GM18526 (cell line): ENCODE results near the gene ADH4.

ENCODE experiments used
- POLR2A ChIP-seq: IDR thresholded peaks from 3 replicates; pipeline ENCODE4 v1.6.1; 2011; ENCODE audit not compliant: insufficient read length; ENCODE audit errors: extremely low read depth

The ADH4 gene

DNA sequence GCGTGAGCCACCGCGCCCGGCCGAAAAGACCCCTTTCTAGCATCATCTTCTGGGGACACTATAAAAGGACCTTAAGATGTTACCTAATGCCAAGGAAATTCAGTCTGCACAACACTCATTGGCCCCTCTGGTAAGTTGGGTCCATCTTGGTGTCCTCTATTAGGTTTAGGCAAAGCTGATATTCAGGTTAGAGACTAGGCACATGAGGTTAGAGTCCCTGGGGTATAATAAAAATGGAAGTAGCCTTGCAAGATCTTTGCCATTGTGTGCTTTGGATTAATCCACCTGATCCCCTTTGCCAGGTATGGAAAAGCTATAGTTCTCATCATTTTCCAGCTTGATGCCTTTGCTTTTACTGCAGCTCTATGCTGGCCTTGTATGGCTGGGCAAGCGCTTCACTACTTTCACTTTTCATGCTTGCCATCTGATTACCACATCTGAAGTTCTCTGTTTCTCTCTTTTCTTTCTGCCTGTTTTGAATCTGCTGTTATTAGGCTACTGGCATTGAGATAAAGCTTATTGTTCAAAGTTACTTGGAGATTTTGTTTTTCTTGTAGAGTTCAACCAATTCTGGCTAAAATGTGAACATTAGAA lies 5.4 kb upstream of the ADH4 start:
- no peak for TF ChIP-seq POLR2A

DNA sequence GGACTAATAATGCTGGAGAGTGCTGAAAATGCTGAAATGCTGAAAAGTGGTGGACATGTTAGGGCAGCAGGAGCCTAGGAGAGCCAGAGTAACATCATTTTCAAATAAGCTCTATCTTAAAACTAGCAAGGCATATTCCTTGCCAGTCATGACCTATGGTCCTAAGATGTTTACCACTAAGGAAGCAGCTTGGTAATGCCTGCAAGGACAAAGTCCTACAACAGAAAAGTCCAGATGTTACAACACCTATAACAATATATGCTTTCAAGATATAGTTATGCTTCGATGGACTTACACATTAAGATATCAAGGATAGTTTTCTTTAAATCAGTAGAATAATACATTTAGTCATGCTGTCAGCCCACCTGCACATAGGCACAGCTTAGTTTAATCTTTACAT lies 4.5 kb upstream of the ADH4 start:
- TF ChIP-seq POLR2A = no peak

DNA sequence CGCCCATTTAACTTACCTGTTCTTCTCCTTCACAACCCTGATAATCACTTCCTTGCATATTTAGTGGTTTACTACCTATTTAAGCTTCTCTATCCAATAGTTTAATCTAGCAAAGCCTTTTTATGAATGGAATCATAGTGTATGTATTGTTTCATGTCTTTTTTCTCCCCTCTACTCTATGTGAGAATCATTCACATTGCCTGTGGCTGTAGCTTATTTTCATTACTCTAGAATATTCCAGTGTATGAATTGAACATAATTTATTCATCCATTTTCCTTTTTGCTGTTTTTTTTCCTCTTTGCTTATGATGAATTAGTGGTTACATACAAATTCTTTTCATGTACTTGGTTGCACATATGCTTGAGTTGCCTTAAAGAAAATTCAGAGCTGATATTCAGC lies 490 bp upstream of the ADH4 start:
- no peak for TF ChIP-seq POLR2A

DNA sequence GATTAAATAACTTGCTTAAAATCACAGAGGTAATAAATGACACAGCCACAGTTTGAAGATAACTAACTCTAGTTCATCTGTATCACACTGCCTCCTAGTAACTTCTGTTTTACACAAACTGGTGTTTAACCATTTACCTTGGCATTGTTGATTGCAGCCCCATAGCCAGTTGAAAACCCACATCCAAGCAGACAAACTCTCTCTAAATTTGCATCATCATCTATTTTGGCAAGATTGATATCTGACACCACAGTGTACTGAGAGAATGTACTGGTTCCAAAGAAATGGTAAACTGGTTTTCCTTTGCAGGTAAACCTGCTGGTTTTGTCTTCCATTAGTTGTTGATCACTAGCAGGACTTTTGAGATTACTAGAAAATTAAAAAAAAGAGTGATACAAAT lies 7.8 kb downstream of the ADH4 start:
- no peak for TF ChIP-seq POLR2A

DNA sequence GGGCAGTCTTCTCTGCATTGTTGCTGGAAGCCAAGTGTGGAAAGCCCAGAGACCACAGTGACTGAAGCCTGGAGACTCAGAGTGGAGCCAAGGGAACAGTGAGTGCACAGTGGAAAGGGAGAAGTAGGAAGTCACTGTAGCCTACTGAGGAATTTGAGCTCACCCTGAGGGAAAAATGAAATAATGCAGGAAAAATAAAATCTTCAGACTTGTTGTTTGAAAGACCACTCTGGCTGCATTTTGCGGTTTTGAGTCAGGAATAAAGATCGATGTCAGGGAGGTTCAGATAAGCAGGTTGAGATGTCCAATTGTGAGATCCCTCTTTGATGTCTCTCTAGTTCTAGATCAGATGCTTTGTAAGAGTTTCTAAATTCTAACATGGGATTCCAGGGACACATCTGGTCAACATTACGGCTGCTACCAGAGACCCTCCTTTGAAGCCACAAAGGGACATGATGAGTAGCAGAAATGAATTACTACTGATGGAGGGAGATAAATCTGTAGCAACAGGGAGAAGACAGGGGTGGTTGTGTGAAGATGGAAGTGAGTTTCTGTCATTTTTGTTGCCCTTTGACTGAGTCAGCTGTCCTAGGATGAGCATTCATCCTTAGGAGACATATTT lies 8.4 kb downstream of the ADH4 start:
- TF ChIP-seq POLR2A = no peak

DNA sequence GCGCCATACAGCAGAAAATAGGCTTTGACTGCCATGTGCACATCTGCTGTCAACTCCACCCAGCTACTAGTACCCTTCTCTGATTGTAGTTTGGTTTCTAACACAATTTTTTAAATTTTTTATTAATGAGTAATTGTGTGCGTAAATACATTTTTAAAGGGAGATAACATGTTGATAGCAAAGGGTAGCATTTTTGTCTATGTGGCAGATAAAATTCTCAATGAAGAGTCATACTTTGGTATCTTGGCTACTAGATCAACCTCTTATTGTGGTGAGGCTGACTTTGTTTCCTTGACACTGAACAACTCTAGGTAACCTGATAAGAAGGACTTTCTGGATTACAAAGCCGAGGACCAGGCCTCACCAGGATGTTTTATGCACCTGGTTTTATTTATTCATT lies 9.5 kb downstream of the ADH4 start:
- TF ChIP-seq POLR2A = no peak

DNA sequence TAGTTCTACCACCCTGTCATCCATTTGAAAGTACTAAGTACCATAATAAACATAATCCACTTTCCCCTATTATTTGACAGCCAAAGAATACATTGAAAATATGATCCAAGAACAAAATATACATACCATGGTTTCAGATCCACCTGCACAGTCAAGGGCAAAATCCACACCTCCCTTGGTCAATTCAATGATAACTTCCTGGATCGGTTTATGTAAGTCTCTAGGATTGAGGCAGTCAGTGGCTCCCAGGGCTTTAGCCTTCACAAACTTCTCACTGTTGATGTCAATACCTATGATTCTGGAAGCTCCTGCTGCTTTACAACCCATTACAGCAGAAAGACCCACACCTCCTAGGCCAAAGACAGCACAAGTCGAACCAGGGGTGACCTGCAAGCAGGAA lies 12.7 kb downstream of the ADH4 start:
- TF ChIP-seq POLR2A = no peak

DNA sequence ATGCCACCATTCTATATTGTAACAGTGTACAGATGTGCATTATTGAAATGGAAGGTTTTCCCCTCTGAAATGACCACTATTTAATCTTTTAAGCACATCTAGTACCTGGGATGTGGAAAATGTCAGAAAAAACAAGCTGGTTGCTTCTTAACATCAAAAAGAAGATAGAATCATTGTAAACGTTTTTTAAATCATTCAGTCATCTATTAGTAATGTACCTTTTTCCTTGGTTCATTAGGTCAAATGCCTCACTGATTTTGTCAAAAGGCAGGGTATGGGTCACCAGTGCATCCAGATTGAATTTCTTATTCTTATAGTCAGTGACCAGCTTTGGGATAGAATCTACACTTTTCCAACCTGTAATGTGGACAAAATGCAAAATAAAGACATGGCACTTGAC lies 17.7 kb downstream of the ADH4 start:
- no peak for TF ChIP-seq POLR2A

DNA sequence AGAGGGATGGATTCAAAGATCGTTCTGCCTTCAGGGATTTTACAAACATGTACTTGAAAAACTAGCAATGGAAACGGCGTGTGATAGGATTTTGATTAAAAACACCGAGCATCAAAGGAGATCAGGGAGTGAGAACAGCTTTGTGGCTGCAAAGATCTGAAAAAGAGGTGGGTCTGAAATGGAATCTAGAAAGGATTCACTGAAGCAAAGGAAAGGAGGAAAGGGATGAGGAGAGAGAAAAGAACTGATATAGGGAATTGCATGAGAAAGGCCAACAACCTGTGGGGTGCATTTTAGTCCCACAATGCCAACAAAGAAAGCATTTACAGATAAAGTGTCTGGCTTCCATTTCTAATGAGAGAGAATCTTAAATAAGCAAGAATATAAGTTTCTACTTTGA lies 23.1 kb downstream of the ADH4 start:
- TF ChIP-seq POLR2A = no peak

DNA sequence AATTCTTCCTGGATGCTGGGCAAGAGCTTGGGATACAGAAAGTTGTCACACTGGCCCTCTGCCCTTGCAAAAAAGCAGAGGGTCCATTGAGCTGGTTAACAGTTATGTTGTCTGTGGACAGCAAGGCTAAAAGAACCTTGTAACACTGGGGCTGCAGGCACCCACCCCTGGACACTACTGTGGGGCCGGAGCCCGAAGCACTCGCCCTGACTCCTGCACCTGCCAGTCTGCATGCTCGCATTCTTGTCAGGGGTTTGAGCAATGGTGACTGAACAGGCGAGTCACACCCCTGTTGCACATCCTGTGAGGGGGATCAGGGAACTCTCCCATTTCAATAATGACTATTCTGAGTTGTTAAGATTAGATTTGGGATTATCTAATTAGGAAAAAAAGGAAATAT lies 23.6 kb downstream of the ADH4 start:
- no peak for TF ChIP-seq POLR2A

DNA sequence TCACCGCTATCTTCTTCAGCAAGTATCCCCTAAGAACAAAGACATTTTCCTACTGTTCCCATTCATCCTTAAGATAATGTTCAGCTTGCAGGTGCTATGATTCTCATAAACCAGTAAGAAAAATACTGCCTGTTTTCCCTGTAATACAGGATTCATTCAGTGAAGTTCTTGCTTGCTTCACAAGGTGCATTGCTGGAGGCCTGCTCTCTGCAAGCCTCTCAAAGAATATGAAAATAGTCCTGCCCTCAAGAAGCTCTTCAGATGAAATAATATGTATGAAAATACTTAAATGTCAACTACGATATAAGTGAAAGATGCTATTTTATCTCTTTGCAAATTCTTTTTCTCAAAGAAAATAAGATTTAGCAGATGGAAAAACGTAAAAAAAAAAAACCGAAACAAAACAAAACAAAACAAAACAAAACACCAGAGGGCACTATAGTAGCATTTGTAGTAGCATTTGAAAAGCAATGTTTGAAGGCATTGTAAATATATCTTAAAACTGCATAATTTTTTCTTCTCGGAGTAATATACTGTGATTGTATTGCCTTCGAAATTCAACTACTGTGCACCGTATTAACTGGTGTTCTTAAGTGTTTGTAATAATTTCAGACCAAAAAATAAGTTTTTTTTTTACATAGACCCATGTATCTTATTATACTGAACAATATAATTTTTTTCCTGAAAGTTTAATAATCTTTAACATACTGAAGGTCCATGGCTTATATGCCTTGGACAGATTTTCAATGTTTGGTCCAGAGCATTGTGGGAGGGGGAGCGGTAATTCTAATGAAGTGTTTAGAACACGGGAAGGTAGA lies 26.0 kb downstream of the ADH4 start:
- no peak for TF ChIP-seq POLR2A

DNA sequence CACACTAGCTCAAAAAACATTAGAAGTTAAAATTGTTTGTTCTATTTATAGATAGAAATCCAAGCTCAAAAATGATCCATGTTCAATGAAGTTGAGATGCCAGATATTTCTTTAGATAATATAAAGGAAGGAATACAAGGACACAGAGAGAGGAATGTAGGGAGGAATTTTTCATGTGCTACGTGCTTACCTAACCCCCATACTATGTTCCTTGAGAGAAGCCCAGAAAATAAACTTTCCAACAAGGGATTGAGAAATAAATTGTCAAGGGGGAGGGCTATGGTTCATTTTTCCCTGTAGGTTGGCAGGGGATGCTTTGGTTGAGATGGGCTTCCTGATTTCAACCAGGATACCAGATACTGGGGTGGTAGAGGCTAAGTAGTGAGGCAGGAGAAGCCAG lies 39.9 kb downstream of the ADH4 start:
- no peak for TF ChIP-seq POLR2A

DNA sequence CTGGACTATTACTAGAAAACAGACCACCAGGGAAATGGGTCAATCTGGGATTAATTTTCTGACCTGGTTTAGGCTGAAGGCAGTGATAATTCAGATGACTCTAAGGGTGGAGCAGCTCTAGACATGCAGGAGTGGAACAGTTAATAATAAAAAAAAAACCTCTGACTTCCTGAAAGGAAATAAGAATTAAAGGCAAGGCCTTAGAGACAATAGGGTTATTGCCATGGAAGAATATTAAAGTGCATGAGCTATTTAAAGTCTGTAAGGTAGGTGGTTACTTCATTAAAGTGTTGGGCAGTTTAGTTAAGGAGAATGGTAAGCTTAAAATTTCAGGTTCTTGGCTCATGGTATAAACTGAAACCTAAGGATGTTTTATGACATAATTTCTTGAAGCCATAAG lies 40.9 kb downstream of the ADH4 start:
- no peak for TF ChIP-seq POLR2A

DNA sequence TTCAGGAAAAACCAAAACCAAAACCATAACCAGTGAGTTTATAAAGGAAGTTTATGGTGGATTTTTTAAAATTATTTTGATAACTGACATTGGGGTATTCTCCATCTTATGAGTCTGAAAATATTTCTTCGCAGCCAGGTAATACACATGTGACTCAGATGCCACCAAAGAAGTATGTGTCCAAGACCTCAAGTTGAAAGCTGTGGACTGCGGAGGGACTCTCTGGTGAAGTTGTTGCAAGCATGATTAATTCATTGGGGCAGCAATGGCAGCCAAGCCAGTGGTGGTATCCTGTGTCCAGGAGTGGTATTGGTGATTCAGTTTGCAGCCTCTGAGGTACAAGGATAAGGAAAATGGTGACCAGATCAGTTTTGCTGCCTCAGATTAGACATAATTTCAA lies 41.5 kb downstream of the ADH4 start:
- TF ChIP-seq POLR2A = no peak

DNA sequence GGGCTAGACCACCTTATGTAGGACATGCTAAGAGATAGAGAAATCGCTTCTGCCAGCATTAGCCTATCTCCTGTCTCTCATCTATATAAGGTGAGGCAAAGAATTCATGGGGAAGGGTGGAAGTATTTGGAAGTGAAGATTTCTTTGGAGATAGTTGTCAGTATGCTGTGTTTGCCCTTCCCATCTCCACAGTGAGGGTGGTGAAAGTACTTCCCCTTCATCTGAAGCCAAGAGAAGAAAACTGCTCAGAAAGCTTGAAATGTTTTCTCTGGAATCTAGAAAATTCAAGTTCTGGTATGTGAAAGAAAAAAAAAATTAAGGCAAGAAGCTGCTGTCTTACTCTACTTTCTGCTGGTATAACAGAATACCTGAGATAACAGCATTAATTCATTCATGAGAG lies 43.2 kb downstream of the ADH4 start:
- no peak for TF ChIP-seq POLR2A

DNA sequence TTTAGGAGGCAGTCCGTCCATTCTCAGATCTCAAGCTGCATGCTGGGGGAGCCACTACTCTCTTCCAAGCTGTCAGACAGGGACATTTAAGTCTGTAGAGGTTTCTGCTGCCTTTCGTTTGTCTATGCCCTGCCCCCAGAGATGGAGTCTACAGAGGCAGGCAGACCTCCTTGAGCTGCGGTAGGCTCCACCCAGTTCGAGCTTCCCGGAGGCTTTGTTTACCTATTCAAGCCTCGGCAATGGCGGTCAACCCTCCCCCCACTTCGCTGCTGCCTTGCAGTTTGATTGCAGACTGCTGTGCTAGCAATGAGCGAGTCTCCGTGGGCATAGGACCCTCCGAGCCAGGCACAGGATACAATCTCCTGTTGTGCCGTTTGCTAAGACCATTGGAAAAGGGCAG lies 44.8 kb downstream of the ADH4 start:
- no peak for TF ChIP-seq POLR2A

DNA sequence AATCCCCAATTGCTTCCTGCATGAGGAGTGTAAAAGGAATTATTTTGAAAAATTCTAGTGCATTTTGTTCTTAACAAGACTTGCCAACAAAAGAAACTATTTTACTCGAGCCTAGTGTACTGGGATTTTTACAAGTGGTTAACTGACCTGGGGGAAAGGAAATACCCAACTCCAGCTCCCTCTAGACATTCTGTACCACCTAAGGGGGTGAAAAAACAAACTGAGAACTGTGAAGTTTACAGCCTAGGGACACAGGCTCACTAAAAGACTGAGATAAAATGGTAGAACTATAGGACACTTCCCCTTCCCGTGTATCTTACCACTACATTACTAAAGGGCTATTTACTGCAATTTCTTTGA lies 52.9 kb downstream of the ADH4 start:
- no peak for TF ChIP-seq POLR2A
